ENCODE data around the gene FOXL2NB. TPM values are rescaled to one million over a fixed set of nuclear protein-coding genes. Genes with fewer than 3 reads are reported as not detected.

Gene FOXL2NB
- polyA plus RNA-seq, 1 donor, result 0.07 TPM

- DNase-seq, result no peak
These were observed 1.0 kb upstream of the FOXL2NB start for GRCh38 chr3:138945709-138946662.

DNA sequence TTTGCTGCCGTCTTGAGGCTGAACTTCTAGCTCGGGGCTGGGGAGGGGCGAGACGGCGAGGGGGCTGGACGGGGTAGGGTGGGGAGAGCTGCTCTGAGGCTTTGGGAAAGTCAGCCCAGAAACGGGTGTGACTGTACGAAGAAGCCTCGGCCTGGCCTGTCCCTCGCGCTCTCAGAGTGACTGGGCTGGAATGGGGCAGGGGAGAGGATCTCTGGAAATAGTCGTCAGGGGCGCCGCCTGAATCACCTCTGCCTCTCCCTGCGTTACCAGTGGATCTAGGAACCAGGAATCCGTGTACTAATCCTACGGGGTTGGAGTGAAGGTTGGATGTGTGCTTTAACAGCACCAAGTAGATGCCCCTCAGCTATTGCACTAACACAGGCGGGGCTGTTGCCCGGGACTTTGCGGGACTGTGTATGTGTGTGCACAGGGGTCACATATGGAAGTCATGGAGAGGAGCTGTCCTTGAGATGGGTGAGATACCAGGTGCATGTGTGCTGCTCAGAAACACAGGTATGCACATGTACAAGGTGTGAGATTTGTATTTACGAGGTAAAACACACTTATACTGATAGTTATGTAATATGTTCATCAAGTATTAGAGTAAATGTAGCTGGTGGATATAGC is 591 bp downstream of the FOXL2NB start:
- DNase-seq, result no peak

- no peak for DNase-seq
These were observed 1.5 kb downstream of the FOXL2NB start for GRCh38 chr3:138948371-138949001.

DNA sequence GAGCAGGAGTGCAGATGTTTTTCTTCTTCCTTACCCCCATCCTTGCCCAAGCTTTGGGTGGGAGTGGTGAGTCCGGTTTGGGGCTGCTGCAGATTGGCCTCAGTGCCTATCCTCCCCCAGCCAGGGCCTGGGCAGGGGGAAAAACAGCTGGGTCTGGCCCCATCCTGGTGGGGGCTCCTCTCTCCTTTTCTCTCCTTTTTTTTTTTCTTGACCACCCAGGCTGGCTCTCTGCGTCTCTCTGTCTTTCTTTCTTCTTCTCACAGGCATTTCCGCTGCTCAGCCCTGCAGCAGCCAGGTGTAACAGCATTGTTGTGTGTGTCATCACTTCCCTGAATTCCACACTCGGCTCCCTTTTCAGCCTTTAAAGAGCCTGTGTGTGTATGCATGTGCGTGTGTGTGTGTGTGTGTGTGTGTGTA is 2.0 kb downstream of the FOXL2NB start:
- no peak for DNase-seq

- no peak for DNase-seq
These were observed 2.5 kb downstream of the FOXL2NB start for GRCh38 chr3:138949445-138950005.

DNA sequence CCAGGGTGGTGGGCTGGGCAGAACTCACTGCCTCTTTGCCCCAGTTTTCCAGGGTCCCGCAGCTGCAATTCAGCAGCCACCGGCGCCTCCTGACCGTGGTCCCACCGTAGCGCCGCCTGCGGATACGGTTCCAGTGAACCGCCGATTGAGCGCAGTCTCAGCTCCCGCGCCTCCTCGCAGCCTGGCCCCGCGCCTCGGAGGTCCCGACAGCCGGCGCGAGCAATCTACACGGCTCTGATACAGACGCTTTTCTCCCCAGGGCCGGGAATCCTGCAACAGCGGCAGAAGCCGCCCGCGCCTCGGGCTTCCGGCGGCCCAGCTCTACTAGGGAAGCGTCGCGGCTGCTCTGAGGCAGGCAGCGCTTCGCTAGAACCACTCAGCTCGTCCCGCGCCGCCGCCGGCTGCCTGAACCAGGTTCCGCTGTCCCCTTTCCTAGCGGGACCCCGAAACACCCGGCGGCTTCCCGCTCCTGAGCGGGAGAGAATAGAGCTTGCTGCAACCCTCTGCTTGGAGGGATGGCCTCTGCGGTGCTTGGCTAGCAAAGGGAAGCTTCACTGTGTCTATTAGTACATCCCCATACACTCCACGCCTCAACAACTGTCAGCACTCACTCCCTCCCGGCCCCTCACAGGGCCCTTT is 3.1 kb downstream of the FOXL2NB start:
- DNase-seq, result no peak

- no peak for DNase-seq
These were observed 3.7 kb downstream of the FOXL2NB start for GRCh38 chr3:138950701-138951100.

GRCh38 chr3:138960417-138960852 is 13.4 kb downstream of the FOXL2NB start:
- DNase-seq, result no peak

- no peak for DNase-seq
These were observed 16.0 kb downstream of the FOXL2NB start for GRCh38 chr3:138962854-138963560.

DNA sequence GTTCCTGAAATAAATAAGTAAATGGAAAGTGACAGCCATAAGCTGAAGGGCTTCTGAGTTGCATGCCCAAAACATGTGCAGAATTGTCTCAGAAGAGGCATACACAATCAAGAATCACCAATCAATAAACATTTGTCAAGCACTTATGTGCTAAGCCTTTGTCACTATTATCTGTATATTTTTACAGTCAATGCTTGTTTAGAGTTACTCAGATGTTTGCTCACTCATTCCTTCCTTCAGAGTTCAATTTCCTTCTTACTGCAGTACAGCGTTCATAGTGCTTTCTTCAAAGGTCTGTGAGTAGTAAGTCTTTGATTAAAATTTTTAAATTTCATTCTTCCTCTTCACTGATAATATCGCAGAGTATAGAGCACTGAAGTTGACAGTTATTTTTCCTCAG is 17.2 kb downstream of the FOXL2NB start:
- no peak for DNase-seq

DNA sequence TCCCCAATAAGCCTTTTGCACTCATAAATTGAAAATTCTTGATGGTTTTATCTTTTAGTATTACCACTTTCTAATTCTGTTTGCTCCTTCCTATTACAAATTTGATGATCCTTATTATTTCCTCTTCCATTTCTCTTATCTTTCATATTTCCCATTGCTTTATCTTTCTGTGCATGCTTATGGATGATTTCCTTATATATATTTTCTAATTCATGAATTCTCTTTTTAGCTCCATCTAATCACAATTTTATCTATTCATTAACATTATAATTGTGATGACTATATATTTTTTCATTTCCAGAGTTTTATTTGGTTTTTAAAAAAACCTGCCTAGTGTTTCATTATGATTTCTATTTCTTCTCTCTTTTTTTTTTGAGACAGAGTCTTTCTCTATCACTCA is 17.9 kb downstream of the FOXL2NB start:
- no peak for DNase-seq

GRCh38 chr3:138971766-138972320 is 24.8 kb downstream of the FOXL2NB start:
- no peak for DNase-seq

GRCh38 chr3:138972941-138973340 is 25.9 kb downstream of the FOXL2NB start:
- no peak for DNase-seq

- no peak for DNase-seq
These were observed 27.4 kb downstream of the FOXL2NB start for GRCh38 chr3:138974462-138974861.

DNA sequence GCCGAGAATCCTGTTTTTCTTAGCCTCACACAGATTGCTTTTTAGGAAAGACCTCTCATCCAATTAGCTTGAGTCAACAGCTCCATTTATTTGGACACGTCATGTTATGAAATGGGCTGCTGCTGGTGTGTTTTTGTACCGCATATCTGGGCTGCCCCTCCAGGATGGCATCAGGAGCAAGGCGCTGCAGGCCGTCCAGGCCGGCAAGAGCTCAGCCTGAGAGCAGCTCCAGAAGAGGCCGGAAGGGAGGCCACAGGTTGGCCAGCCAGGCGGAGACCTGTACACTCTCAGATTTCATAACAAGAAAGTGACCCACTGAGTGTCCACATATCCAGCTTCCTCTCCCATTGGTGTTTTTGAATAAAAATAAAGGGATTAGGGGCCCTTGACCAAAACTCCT is 28.3 kb downstream of the FOXL2NB start:
- DNase-seq, result no peak

- no peak for DNase-seq
These were observed 29.0 kb downstream of the FOXL2NB start for GRCh38 chr3:138976047-138976446.

DNA sequence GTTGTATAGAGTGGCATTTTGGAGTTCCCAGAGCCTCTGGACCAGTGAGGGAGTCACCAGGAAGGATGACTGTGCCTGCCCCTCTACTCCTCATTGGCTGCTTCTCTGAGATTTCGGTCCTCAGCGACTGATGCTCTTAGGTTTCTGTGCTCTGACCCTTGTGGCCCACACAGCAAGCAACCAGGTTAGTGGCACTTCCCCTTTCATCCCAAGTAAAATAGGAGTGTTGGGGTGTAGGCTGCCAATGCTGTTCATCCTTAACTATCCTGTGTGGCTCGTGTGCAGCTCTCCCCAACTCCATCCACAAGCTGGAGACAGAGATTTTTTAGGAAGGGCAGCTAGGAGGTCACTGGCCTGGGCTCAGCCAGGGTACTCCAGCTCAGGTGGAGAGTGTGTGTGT is 37.8 kb downstream of the FOXL2NB start:
- no peak for DNase-seq

- DNase-seq, result no peak
These were observed 38.9 kb downstream of the FOXL2NB start for GRCh38 chr3:138985932-138986331.

GRCh38 chr3:138987181-138987580 is 40.2 kb downstream of the FOXL2NB start:
- DNase-seq, result no peak

DNA sequence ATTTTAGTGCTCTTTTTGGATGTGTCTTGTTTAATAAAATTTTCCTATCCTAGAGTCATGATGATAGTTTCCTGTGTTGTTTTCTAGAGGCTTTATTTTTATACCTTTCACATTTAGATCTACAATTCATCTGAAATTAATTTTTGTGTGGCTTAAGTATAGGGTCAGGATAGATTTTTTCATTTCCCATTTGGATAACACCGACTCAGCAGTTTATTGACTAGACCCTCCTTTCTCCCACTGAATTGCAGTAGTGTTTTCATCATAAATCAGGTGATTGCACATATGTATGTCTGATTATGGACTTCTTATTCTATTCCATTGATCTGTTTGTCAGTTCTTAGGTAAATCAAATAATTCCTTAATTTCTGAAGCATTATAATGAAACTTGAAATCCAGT is 48.7 kb downstream of the FOXL2NB start:
- no peak for DNase-seq
